Measurements from ENCODE around the gene DDX43. TPM values are rescaled to one million over a fixed set of nuclear protein-coding genes. Genes with fewer than 3 reads are reported as not detected.

DDX43 gene
- total RNA-seq, 1 experiment from 2014 or later: not detected

DNA sequence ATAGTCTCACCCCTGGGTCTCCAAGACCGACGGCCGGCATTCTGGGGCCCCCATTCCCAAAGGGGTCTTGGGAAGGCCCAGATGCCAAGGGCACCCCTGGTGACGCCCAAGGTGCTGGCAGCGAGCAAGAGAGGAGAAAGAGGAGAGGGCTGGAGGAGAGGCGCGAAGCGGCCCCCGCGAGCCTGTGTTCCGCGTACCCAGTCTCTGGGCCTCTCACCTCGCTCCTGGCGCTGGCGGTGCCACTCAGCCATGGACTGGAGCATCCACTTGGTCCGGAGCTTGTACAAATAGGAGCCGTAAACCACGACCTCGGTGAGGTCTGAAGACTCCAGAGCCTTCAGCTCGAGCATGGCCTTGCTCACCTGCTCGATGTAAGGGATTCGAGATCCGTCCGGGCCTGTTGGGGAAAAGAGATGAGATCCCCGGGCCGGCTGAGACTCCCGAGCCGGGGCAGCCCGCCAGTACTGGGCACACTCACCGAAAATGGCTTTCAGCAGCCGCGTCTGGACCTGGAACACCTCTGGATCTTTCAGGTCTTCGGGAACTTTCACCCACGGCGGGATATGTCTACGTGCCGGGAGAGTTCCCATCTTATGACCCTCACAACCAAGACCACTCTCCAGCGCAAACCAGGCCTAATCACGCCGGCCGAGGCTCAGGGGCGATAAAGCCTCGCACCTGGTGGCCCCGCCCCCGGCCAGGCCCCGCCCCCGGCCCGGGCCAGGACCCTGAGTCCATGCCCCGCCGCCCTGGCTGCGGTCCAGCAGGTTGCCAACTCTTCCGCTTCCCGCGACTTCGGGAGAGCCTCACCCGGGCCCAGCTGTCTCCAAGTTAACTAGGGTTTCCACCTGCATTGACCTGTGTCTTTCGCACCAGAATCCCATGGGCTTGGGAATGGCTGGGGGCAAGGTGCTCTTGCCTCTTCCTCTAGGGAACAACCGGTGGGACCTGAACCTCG lies 40.7 kb upstream of the DDX43 start, which contains the start of gene DPPA5:
Gene DPPA5 (minus strand): TSS at position 641 of the 958 bp plus-strand sequence. CDS start 51 bp downstream, at position 590.
- Histone ChIP-seq H3K27ac (ENCODE audit: low read depth, low read length) (no peak within 1 kb of the TSS), H3K4me1 (ENCODE audit: control insufficient read depth in 1 of 2, insufficient read depth in 2 of 2, low read length in 2 of 2) (no peaks in the 10 kb centered on the region), H3K36me3 (ENCODE audit: control insufficient read depth in 1 of 2, insufficient read depth in 2 of 2, low read length in 2 of 2) (no peaks in the 10 kb centered on the region), H3K9ac (ENCODE audit: low read length) (no peak within 1 kb of the TSS), H3K79me2 (ENCODE audit: insufficient read depth, low read length) (no peaks in the 10 kb centered on the region), H3K4me3 (replicated peaks in 1 of 2; ENCODE audit: low read depth in 1 of 2, low read length in 2 of 2) (no peak within 1 kb of the TSS), H4K20me1 (ENCODE audit: insufficient read depth) (no peaks in the 10 kb centered on the region), H3K9me2 (ENCODE audit: insufficient read depth) (no peaks in the 10 kb centered on the region), H3K4me2 (ENCODE audit: low read length) (no peak within 1 kb of the TSS), H3K9me3 (ENCODE audit: control insufficient read depth in 1 of 2, insufficient read depth in 1 of 2, low read depth in 1 of 2, low read length in 2 of 2) (no peaks in the 10 kb centered on the region), H2AFZ (ENCODE audit: low read depth, low read length, poor library complexity, severe bottlenecking) (no peak within 1 kb of the TSS), H3K27me3 (ENCODE audit: insufficient read depth, low read length) (no peaks in the 10 kb centered on the region)
- ATAC-seq (no peak), DNase-seq (ENCODE audit: low read depth, low spot score) (no peak)
- TF ChIP-seq TCF7L2 (IDR thresholded peaks at IDR 0.05; ENCODE audit: borderline replicate concordance, extremely low read depth, insufficient read depth, insufficient read length): no peak
- TF ChIP-seq ZNF274 (IDR thresholded peaks at IDR 0.05; ENCODE audit: low read depth, low read length): no peak
- no peak for TF ChIP-seq ZFX (IDR thresholded peaks at IDR 0.05)
- TF ChIP-seq, protein P1, sequence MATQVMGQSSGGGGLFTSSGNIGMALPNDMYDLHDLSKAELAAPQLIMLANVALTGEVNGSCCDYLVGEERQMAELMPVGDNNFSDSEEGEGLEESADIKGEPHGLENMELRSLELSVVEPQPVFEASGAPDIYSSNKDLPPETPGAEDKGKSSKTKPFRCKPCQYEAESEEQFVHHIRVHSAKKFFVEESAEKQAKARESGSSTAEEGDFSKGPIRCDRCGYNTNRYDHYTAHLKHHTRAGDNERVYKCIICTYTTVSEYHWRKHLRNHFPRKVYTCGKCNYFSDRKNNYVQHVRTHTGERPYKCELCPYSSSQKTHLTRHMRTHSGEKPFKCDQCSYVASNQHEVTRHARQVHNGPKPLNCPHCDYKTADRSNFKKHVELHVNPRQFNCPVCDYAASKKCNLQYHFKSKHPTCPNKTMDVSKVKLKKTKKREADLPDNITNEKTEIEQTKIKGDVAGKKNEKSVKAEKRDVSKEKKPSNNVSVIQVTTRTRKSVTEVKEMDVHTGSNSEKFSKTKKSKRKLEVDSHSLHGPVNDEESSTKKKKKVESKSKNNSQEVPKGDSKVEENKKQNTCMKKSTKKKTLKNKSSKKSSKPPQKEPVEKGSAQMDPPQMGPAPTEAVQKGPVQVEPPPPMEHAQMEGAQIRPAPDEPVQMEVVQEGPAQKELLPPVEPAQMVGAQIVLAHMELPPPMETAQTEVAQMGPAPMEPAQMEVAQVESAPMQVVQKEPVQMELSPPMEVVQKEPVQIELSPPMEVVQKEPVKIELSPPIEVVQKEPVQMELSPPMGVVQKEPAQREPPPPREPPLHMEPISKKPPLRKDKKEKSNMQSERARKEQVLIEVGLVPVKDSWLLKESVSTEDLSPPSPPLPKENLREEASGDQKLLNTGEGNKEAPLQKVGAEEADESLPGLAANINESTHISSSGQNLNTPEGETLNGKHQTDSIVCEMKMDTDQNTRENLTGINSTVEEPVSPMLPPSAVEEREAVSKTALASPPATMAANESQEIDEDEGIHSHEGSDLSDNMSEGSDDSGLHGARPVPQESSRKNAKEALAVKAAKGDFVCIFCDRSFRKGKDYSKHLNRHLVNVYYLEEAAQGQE (IDR thresholded peaks at IDR 0.05; ENCODE audit: low read depth): no peak
- TF ChIP-seq EZH2phosphoT487 (IDR thresholded peaks at IDR 0.05; ENCODE audit: borderline replicate concordance): no peak
- no peak for TF ChIP-seq SIN3A (IDR thresholded peaks at IDR 0.05; ENCODE audit: low read depth)
- TF ChIP-seq, protein P2, sequence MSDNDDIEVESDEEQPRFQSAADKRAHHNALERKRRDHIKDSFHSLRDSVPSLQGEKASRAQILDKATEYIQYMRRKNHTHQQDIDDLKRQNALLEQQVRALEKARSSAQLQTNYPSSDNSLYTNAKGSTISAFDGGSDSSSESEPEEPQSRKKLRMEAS (IDR thresholded peaks at IDR 0.05): no peak
- no peak for TF ChIP-seq CBX3 (IDR thresholded peaks at IDR 0.05; ENCODE audit: low read depth)
- TF ChIP-seq EZH2 (IDR thresholded peaks at IDR 0.05): no peak
- TF ChIP-seq RAD21 (IDR thresholded peaks at IDR 0.05; ENCODE audit: low read depth): no peak
- no peak for TF ChIP-seq EGR1 (IDR thresholded peaks at IDR 0.05; ENCODE audit: low read depth)
- no peak for TF ChIP-seq SP1 (IDR thresholded peaks at IDR 0.05; ENCODE audit: low read depth)
- TF ChIP-seq, protein P3, sequence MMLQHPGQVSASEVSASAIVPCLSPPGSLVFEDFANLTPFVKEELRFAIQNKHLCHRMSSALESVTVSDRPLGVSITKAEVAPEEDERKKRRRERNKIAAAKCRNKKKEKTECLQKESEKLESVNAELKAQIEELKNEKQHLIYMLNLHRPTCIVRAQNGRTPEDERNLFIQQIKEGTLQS (IDR thresholded peaks at IDR 0.05): no peak
- TF ChIP-seq, protein P4, sequence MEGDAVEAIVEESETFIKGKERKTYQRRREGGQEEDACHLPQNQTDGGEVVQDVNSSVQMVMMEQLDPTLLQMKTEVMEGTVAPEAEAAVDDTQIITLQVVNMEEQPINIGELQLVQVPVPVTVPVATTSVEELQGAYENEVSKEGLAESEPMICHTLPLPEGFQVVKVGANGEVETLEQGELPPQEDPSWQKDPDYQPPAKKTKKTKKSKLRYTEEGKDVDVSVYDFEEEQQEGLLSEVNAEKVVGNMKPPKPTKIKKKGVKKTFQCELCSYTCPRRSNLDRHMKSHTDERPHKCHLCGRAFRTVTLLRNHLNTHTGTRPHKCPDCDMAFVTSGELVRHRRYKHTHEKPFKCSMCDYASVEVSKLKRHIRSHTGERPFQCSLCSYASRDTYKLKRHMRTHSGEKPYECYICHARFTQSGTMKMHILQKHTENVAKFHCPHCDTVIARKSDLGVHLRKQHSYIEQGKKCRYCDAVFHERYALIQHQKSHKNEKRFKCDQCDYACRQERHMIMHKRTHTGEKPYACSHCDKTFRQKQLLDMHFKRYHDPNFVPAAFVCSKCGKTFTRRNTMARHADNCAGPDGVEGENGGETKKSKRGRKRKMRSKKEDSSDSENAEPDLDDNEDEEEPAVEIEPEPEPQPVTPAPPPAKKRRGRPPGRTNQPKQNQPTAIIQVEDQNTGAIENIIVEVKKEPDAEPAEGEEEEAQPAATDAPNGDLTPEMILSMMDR (IDR thresholded peaks at IDR 0.05 in 2 of 3, conservative IDR thresholded peaks at IDR 0.05 in 1 of 3; ENCODE audit: borderline replicate concordance in 1 of 3, insufficient read depth in 1 of 3, low read depth in 2 of 3, low read length in 2 of 3): no peak
- no peak for TF ChIP-seq FOSL1 (IDR thresholded peaks at IDR 0.05; ENCODE audit: low read depth)
- TF ChIP-seq POLR2AphosphoS5 (IDR thresholded peaks at IDR 0.05; ENCODE audit: low read depth, low read length): no peak
- no peak for TF ChIP-seq POLR2A (IDR thresholded peaks at IDR 0.05; ENCODE audit: borderline replicate concordance, extremely low read depth, insufficient read depth, insufficient read length)
- intact Hi-C loops (cut with micrococcal nuclease): no loop called here
- ChIA-PET RAD21 (ENCODE audit: low non-redundant PET in 1 of 2, low total read pairs in 2 of 2, uncharacterized antibody in 2 of 2, unreplicated experiment in 2 of 2) (no interaction called here), POLR2A (no interaction called here), CTCF (no interaction called here)
- no TSS peak for BruUV-seq (replicated peaks)
